SU-DHL-6 (cell line): ENCODE measurements around the gene C19orf25.
"Not testable (repeated sequence)": the region's sequence is repeated elsewhere in the genome, so short reads cannot be mapped to it uniquely, and the experiment has no call there.

ENCODE experiments used
- EZH2phosphoT487 ChIP-seq: fragments of 200-600 bp; sonication (generic), shearing (Covaris generic); conservative IDR thresholded peaks from 2 replicates; pipeline ENCODE4 v1.6.1; 2018; ENCODE audit warnings: mild to moderate bottlenecking, antibody characterized with exemption, low read length, moderate library complexity, mixed read lengths
- TF ChIP-seq, protein P1 (sequence below): fragments of 200-600 bp; sonication (generic); IDR thresholded peaks from one replicate; pipeline ENCODE4 v1.5.1; 2017; ENCODE audit warnings: antibody characterized with exemption, mild to moderate bottlenecking, low read length, moderate library complexity; ENCODE audit not compliant: insufficient read depth, poor library complexity, severe bottlenecking

DNA sequence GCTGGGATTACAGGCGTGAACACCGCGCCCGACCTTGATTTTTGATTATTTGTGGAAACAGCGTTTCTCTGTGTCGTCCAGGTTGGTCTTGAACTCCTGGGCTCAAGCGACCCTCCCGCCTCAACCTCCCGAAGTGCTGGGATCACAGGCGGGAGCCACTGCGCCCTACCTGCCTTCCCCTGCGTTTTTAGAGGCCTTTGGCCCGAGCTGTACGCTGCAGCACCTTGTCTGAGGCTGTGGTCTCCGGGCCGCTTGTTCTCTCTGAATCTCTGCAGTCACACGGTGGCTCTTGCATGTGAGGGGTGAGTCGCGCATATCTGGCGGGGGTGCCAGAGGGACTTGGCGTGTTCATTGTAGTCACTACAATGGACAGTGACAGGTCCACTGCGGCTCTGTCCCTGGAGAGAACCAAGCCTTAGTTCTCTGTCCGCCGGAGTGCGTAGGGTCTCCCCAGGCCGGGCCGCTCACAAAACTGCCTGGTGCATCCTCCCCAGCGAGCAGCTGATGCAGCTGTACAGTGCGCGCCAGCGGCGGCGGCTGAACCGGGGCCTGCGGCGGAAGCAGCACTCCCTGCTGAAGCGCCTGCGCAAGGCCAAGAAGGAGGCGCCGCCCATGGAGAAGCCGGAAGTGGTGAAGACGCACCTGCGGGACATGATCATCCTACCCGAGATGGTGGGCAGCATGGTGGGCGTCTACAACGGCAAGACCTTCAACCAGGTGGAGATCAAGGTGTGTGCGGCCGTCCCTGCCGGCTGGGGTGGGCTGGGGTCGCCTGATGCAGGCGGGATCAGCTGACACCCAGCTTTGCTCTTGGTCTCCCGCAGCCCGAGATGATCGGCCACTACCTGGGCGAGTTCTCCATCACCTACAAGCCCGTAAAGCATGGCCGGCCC is 39.2 kb downstream of the C19orf25 start:
- TF ChIP-seq, protein P1, sequence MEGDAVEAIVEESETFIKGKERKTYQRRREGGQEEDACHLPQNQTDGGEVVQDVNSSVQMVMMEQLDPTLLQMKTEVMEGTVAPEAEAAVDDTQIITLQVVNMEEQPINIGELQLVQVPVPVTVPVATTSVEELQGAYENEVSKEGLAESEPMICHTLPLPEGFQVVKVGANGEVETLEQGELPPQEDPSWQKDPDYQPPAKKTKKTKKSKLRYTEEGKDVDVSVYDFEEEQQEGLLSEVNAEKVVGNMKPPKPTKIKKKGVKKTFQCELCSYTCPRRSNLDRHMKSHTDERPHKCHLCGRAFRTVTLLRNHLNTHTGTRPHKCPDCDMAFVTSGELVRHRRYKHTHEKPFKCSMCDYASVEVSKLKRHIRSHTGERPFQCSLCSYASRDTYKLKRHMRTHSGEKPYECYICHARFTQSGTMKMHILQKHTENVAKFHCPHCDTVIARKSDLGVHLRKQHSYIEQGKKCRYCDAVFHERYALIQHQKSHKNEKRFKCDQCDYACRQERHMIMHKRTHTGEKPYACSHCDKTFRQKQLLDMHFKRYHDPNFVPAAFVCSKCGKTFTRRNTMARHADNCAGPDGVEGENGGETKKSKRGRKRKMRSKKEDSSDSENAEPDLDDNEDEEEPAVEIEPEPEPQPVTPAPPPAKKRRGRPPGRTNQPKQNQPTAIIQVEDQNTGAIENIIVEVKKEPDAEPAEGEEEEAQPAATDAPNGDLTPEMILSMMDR, result not testable (repeated sequence)
- TF ChIP-seq EZH2phosphoT487, result not testable (repeated sequence)
